Endometrium (tissue), 2 donors: Measurements from ENCODE around the gene PRRT1B.

Source experiments
- FAIRE-seq: peaks from 2 replicates; lab custom pipeline; 2012; peaks lifted over from hg19 to GRCh38; lab: Jason Lieb, UNC
- donor health status: control.
- donor health status: control.

Gene PRRT1B

DNA sequence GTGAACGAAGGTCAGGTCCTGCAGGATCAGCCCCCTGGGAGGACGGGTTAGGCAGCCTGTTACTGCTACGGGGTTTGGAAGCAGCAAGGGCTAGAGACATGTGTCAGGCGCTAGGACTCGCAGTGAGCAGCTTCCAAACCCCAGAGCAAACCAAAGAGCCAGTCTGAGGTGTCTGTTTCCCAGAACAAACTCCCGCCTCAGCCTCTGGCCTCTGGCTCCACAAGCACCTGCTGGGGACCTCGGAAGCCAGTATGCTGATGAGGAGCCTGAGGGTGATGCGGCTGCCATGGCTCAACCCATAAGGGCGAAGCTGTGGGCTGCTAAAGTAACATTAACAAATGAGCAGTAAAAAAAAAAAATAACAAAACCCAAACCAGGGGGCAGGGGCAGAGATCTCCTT lies 35.0 kb downstream of the PRRT1B start:
- FAIRE-seq = no peak

- FAIRE-seq = no peak
These were observed 36.7 kb downstream of the PRRT1B start for GRCh38 chr9:131582056-131582455.

GRCh38 chr9:131582466-131583336 lies 37.4 kb downstream of the PRRT1B start:
- FAIRE-seq = no peak

DNA sequence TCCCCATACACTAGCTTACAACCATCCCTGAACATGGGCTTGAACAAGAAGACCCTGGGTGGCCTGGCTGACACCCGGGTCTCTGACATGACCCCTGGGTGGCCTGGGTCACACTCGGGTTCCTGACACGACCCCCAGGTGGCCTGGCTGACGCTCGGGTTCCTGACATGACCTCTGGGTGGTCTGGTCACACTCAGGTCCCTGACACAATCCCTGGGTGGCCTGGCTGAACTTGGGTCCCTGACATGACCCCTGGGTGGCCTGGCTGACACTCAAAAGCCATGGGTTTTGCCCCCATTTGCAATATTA lies 38.0 kb downstream of the PRRT1B start:
- FAIRE-seq = no peak

- no peak for FAIRE-seq
These were observed 38.7 kb downstream of the PRRT1B start for GRCh38 chr9:131583836-131584555.

DNA sequence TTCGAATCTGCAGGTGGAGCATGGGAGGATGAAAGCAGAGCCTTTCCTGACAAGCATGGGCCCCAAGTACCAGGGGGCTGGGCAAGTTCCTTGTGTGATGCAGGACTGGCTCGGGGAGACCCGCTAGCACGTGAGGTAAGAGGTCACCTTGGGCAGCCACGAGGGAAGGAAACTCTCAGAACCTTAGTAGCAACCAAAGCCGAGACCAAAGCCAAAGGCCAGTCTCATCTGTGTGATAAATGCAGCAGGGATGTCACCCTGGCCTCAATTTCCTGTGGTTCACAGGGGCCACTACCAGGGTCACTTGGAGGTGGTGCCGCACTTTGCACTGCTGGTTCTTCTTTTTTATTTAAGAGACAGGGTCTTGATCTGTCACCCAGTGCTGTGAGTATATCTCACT lies 39.5 kb downstream of the PRRT1B start:
- no peak for FAIRE-seq

DNA sequence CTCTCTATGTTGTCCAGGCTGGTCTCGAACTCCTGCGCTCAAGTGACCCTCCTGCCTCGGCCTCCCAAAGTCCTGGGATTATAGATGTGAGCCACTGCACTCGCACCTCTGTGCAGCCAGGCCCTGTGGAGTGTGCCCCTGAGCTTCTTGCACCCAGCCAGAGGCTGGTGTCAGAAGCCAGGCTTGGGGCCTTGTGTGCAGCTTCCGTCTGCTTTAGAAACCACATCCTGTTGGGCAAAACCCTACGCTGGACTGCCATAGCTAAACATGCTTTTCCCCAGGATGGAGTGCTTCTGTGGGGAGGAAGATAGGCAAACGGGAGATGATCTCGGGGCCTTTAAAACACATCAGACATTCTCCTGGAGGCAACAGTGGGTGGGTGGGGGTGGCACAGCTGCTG lies 40.1 kb downstream of the PRRT1B start:
- no peak for FAIRE-seq

GRCh38 chr9:131587331-131587730 lies 42.0 kb downstream of the PRRT1B start:
- FAIRE-seq = no peak

DNA sequence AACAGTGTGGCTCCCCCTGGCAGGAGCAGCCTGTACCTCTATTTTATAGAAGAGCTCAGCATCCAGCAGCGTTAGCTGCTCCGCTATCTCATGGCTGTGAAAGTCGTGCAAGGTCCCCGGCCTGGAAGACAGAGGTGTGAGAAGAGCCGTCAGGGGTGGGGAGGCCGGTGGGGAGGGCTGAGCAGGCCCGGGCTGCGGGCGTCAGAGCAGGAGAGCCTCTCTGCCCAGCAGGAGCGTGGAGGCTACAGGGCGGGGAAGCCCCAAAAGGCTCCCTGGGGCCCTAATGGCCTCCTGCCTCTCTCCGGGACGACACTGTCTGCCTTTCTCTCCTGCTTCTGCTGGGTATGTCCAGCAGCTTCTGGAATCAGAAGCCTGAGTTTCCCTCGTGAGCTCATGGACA lies 42.6 kb downstream of the PRRT1B start:
- FAIRE-seq = no peak

- FAIRE-seq = no peak
These were observed 43.1 kb downstream of the PRRT1B start for GRCh38 chr9:131588396-131588795.

DNA sequence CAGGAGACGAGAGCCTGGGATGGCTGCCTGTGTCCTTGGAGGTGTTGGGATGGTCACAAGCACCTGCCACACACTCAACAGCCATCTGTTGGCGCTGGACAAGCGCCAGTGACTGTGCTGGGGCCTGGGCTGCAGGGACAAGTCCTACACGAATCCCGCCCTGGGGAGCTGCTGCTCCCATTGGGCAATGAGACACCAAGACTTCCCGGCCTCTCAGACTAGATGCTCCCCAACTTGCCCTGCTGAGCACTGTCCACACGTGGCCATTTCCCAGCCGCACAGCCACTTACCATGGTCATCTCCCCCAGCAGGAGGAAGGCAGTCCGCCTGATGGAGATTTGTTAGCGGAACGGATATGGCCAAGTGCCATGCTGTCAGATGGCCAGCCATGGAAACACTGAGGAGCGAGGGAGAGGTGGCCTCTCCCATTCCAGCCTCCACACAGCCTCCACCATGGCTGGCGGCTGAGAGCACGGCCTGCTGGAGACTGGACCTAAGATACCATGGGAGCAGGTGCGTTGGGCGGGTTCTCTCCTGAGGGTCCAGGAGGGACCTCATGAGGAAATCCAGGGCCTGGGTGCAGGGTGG lies 43.9 kb downstream of the PRRT1B start:
- FAIRE-seq = no peak

GRCh38 chr9:131589993-131590392 lies 44.7 kb downstream of the PRRT1B start:
- FAIRE-seq = no peak

- no peak for FAIRE-seq
These were observed 45.1 kb downstream of the PRRT1B start for GRCh38 chr9:131590449-131590848.

- no peak for FAIRE-seq
These were observed 45.9 kb downstream of the PRRT1B start for GRCh38 chr9:131590907-131591844.

- FAIRE-seq = no peak
These were observed 46.5 kb downstream of the PRRT1B start for GRCh38 chr9:131591845-131592208.

DNA sequence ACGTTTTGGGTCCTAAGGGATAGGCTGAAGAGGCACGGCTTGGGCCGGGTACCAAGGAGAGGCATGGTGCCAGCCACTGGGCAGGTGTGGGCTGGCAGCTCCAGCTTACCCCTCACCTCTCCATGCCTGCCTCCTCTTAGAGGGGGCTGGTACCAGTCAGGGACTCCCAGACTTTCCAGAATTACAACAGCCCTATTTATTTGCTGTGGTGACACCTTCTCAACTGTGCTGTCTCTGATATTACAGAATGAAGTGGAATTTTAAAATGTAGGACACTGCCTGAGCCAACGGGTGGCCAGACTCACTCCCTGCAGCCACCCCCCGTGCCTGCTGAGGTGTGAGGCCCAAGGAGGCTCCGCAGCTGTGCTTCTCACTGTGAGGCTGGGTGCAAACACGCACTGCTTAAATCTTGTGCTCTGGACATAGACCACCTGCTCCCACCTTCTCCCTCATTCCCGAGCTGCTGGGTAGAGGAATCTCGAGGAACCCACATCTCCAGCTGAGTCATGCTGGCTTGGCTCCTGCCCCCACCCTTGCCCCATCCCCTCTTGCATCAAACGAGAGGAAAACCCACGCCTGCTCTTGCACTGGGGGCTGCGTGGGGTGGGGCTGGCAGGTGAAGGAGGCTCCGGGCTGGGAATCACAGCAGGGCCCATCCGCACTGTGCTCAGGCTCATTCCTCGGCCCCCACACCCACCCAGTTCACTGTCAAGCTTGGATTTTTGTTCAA lies 47.9 kb downstream of the PRRT1B start:
- no peak for FAIRE-seq

DNA sequence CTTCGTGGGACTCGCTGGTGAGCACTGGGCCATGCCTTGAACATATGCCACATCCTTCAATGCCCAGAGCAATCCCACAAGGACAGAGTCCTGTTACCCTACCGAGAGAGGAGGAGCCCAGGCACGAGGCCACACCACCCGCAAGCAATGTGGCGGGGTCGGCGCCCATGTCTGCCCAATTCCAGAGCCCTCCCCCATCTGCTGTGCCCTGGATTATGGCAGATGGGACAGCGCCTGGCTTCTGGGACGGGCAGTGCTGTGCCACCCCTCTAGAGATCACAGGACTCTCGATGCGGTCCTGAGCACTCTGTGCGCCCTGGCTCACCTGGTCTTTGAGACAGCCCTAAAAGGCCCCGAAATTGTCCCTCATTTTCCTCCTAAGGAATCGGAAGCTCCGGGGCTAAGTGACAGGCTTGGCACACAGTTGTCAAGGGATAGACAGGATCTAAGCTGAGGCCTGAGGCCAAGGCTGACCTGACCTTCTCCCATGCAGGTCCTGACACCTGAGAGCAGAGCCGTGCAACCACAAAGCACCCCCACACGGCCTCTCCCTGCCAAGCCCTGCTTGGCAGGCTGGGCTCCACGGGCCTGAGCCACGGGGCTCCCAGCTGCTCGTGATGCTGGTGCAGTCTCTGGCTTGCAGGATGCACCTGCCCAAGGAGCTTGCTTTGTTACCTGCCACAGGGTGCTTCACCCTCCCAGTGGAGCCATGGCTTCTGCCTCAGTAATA lies 48.8 kb downstream of the PRRT1B start:
- no peak for FAIRE-seq

DNA sequence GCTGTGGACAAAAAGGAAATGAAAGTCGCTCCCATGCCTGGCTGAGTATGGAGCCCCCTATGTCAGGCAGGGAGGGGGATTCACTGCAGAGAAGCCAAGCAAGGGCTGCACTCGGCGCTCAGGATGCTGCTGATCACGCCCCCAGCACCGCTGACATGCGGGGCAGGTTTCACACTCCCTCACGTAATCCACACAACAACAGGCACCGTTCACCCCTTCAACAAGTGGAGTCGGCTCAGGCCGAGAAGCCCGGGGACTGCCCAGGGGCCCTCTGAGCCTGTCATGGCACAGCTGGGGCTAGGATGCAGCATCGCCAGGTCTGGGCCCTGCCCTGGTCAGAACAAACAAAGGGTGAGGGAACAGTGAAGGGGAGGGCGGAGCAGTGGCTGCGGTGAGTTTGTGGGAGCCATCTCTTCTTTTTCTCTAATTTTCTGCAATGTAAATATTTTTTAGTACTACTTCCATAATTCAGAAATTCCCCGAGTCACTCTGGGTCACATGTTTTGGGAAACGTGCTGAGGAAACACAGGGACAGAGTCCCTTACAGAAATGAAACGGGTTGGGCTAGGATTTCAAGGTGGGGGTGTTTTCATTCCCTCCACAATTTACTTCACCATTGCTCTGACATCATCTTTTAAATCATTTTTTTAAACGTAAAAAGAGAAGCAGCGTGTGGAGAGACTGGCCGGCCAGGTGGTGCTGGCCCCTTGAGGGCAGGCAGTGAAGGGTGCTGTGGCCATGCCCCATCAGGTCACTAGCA lies 49.8 kb downstream of the PRRT1B start:
- no peak for FAIRE-seq

DNA sequence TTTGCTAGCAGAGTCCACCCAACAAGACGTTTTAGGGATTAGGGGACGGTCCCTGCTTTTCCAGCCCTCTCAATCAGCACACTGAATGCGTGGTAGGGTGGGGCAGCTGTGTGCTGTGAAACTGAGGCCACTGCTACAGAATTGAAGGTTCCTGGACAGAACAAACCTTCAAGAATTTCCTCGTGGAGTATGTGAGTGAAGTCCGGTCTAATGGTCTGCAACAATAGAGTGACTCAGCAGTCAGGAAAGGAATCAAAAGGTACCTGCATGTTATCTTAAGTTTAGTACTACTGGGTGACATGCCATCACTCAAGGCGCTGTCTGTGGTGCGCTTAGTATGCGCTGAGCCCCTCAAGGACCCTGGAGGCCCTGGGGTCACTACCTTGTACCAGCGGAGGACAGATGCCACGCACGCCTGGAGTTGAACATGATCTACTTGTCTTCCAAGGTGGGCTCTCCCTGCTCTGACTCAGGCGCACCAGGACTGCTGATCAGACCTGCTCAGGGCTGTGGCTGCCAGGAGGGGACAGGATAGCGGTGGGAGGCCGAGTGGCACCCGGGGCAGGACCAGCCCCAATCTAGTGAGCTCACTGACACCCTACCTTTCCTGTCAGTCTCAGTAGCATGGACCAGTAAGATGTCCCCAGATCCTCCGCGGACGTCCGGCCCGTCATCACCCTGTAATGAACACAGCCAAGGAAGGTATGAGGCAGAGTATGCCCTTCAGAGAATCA lies 50.5 kb downstream of the PRRT1B start:
- no peak for FAIRE-seq

- no peak for FAIRE-seq
These were observed 51.1 kb downstream of the PRRT1B start for GRCh38 chr9:131596430-131596743.
